Measurements from ENCODE around the gene NUDT16L1.

The NUDT16L1 gene

GRCh38 chr16:4683255-4684057, 9.9 kb upstream of the NUDT16L1 start:
- DNase-seq (ENCODE audit: low spot score): no peak

- DNase-seq (ENCODE audit: low spot score): no peak
Observed at GRCh38 chr16:4684058-4684715, 9.2 kb upstream of the NUDT16L1 start.

- DNase-seq (ENCODE audit: low spot score): no peak
Observed at GRCh38 chr16:4684763-4685162, 8.6 kb upstream of the NUDT16L1 start.

GRCh38 chr16:4685292-4685691, 8.1 kb upstream of the NUDT16L1 start:
- no peak for DNase-seq (ENCODE audit: low spot score)

- no peak for DNase-seq (ENCODE audit: low spot score)
Observed at GRCh38 chr16:4685776-4686496, 7.4 kb upstream of the NUDT16L1 start.

GRCh38 chr16:4686497-4687210, 6.7 kb upstream of the NUDT16L1 start:
- no peak for DNase-seq (ENCODE audit: low spot score)

- DNase-seq (ENCODE audit: low spot score): no peak
Observed at GRCh38 chr16:4687416-4687815, 5.9 kb upstream of the NUDT16L1 start.

- no peak for DNase-seq (ENCODE audit: low spot score)
Observed at GRCh38 chr16:4687946-4688673, 5.3 kb upstream of the NUDT16L1 start.

GRCh38 chr16:4688674-4689045, 4.7 kb upstream of the NUDT16L1 start:
- DNase-seq (ENCODE audit: low spot score): no peak

GRCh38 chr16:4689091-4689671, 4.2 kb upstream of the NUDT16L1 start:
- no peak for DNase-seq (ENCODE audit: low spot score)

- no peak for DNase-seq (ENCODE audit: low spot score)
Observed at GRCh38 chr16:4689864-4690704, 3.3 kb upstream of the NUDT16L1 start.

- no peak for DNase-seq (ENCODE audit: low spot score)
Observed at GRCh38 chr16:4690946-4691665, 2.3 kb upstream of the NUDT16L1 start.

- DNase-seq (ENCODE audit: low spot score): no peak
Observed at GRCh38 chr16:4691666-4692412, 1.5 kb upstream of the NUDT16L1 start.

- peak; percentile 16 for DNase-seq (ENCODE audit: low spot score)
Observed at GRCh38 chr16:4692460-4693295, 684 bp upstream of the NUDT16L1 start.

- DNase-seq (ENCODE audit: low spot score): peak; percentile 50
Observed at GRCh38 chr16:4693956-4694641, 737 bp downstream of the NUDT16L1 start.

- DNase-seq (ENCODE audit: low spot score): no peak
Observed at GRCh38 chr16:4694642-4695451, 1.5 kb downstream of the NUDT16L1 start.
